Measurements from ENCODE around the gene SYNJ2. TPM values are rescaled to one million over a fixed set of nuclear protein-coding genes. Genes with fewer than 3 reads are reported as not detected.

The SYNJ2 gene
- total RNA-seq, 1 donor from 2014 or later: 4.5 TPM

GRCh38 chr6:157941101-157941863 is 40.4 kb upstream of the SYNJ2 start:
- ATAC-seq: no peak
- no peak for DNase-seq
- Histone ChIP-seq H3K4me1 (no peaks in the 10 kb centered on the region), H3K27ac (no peak overlapping the region), H3K9me3 (no peaks in the 10 kb centered on the region), H3K27me3 (ENCODE audit: low read depth) (no peaks in the 10 kb centered on the region), H3K4me3 (no peak overlapping the region), H3K36me3 (peaks cover 92% of the 10 kb centered on the region)
- intact Hi-C loops (cut with DNase I): no loop called here
- TF ChIP-seq, protein P1, sequence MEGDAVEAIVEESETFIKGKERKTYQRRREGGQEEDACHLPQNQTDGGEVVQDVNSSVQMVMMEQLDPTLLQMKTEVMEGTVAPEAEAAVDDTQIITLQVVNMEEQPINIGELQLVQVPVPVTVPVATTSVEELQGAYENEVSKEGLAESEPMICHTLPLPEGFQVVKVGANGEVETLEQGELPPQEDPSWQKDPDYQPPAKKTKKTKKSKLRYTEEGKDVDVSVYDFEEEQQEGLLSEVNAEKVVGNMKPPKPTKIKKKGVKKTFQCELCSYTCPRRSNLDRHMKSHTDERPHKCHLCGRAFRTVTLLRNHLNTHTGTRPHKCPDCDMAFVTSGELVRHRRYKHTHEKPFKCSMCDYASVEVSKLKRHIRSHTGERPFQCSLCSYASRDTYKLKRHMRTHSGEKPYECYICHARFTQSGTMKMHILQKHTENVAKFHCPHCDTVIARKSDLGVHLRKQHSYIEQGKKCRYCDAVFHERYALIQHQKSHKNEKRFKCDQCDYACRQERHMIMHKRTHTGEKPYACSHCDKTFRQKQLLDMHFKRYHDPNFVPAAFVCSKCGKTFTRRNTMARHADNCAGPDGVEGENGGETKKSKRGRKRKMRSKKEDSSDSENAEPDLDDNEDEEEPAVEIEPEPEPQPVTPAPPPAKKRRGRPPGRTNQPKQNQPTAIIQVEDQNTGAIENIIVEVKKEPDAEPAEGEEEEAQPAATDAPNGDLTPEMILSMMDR (IDR thresholded peaks at IDR 0.05): no peak

- no peak for DNase-seq
- ATAC-seq: no peak
- Histone ChIP-seq H3K9me3 (no peaks in the 10 kb centered on the region), H3K27ac (no peak overlapping the region), H3K27me3 (ENCODE audit: low read depth) (no peaks in the 10 kb centered on the region), H3K4me3 (no peak overlapping the region), H3K4me1 (no peaks in the 10 kb centered on the region), H3K36me3 (peaks cover 82% of the 10 kb centered on the region)
- TF ChIP-seq, protein P1 (IDR thresholded peaks at IDR 0.05): no peak
- intact Hi-C loops (cut with DNase I): no loop called here
Observed at GRCh38 chr6:157942351-157942750, 39.3 kb upstream of the SYNJ2 start.

DNA sequence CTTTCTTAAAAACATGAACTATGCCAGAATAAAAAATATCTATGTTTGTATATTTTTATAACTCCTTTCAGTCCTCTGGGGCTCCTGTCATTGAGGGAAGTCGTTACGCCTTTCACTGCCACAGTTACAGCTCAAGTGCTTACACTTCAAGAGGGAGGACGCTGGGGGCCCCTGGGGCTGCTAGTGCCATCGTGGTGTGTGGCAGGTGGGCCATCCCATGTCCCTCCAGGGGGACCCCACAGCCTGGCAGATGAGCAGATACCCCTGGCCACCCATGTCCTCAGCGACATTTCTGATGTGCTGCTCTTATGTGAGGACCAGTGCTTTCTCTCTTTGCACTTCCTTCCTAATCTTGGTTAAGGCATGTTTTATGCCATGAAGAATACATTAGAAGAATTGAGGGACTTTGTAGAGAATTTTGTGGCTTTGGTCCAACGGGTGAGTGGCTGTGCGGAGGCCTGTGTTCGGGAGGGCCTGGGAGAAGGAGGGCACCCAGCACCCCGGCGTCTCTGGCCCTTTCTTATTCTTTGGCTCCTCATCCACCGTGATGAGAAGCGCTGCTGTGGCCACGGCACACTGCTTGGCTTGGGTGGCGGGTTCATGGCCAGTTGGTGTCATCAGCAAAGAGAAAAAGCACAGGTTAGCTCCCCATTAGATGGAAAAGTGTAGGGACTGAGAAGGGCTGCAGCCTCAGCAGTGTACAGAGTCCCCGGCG is 38.3 kb upstream of the SYNJ2 start:
- Histone ChIP-seq H3K4me3 (no peak overlapping the region), H3K27me3 (ENCODE audit: low read depth) (no peaks in the 10 kb centered on the region), H3K4me1 (no peaks in the 10 kb centered on the region), H3K9me3 (no peaks in the 10 kb centered on the region), H3K36me3 (peaks cover 71% of the 10 kb centered on the region), H3K27ac (no peak overlapping the region)
- no peak for DNase-seq
- TF ChIP-seq, protein P1 (IDR thresholded peaks at IDR 0.05): no peak
- intact Hi-C loops (cut with DNase I): no loop called here
- no peak for ATAC-seq

GRCh38 chr6:157943964-157944283 is 37.7 kb upstream of the SYNJ2 start:
- intact Hi-C loops (cut with DNase I): no loop called here
- H3K27ac ChIP-seq: no peak overlapping the region
- no peak for DNase-seq
- H3K4me3 ChIP-seq: no peak overlapping the region
- no peaks in the 10 kb centered on the region for H3K9me3 ChIP-seq
- TF ChIP-seq, protein P1 (IDR thresholded peaks at IDR 0.05): no peak
- H3K36me3 ChIP-seq: peaks cover 66% of the 10 kb centered on the region
- no peaks in the 10 kb centered on the region for H3K4me1 ChIP-seq
- no peaks in the 10 kb centered on the region for H3K27me3 ChIP-seq (ENCODE audit: low read depth)
- ATAC-seq: no peak

DNA sequence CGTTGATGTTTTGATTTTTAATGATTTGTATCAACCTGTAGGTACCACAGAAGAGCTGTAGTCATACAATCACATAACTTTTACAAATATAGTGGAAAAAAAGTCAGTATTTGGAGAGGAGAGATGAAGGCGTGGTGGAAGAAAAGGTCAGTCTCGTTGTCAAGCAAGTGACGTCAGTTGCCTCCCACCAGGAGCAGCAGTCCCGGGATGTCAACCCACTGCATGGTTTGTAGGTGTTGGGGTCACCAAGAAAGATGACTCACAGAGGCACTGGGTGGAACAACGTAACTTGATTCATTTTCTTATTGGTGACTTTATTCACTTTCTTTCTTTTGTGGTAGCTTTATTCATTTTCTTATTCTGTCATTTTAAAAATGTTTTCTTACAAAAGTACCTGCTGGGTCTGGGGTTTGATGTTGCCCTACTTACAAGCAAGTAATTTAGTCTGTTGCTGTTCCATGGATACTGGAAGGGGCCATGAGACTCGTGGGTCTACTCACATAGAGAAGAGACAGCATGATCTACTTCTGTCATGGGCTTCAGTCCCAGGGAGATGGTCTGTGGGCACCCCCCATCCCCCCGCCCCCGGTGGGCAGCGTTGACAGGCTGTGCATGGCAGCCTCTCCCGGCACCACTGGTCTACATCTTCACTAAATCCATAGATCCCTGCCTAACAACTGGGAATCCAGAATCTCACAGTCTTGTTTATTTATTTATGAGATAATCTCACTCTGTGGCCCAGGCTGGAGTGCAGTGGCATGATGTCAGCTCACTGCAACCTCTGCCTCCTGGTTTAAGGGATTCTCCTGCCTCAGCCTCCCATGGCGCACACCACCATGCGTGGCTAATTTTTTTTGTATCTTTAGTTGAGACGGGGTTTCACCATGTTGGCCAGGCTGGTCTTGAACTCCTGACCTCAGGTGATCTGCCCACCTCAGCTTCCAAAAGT is 36.4 kb upstream of the SYNJ2 start:
- no peak for DNase-seq
- ATAC-seq: no peak
- Histone ChIP-seq H3K27ac (no peak overlapping the region), H3K27me3 (ENCODE audit: low read depth) (no peaks in the 10 kb centered on the region), H3K4me1 (no peaks in the 10 kb centered on the region), H3K9me3 (peaks cover 4% of the 10 kb centered on the region), H3K4me3 (no peak overlapping the region), H3K36me3 (peaks cover 53% of the 10 kb centered on the region)
- TF ChIP-seq, protein P1 (IDR thresholded peaks at IDR 0.05): no peak
- intact Hi-C loops (cut with DNase I): no loop called here
